HAP-1 (cell line): ENCODE results near the gene M6PR.
A peak's percentile ranks its signal among the peaks of the same experiment; 100 is the strongest.

Experiments
- DNase-seq, 2 experiments: peaks; one replicate each; pipeline ENCODE4 v3.0.0-alpha.2; 2016 to 2020; ENCODE audit warnings: low spot score in 2 of 2
- H3K27me3 ChIP-seq: fragments of 250-450 bp; sonication (Bioruptor Pico); 2 replicates; pipeline ENCODE4 v1.5.1; 2020; ENCODE audit warnings: low read depth, mild to moderate bottlenecking, moderate library complexity
- H3K36me3 ChIP-seq: fragments of 250-450 bp; sonication (Bioruptor Pico); replicated peaks from 2 replicates; pipeline ENCODE4 v1.5.1; 2020; ENCODE audit warnings: mild to moderate bottlenecking
- H3K4me1 ChIP-seq: fragments of 250-450 bp; sonication (Bioruptor Pico); 2 replicates; pipeline ENCODE4 v1.5.1; 2020; ENCODE audit warnings: mild to moderate bottlenecking
- H3K4me3 ChIP-seq: fragments of 250-450 bp; sonication (Bioruptor Pico); 2 replicates; pipeline ENCODE4 v1.5.1; 2020; ENCODE audit warnings: mild to moderate bottlenecking, moderate library complexity
- H3K9me3 ChIP-seq: fragments of 250-450 bp; sonication (Bioruptor Pico); 2 replicates; pipeline ENCODE4 v1.5.1; 2020; ENCODE audit warnings: mild to moderate bottlenecking, moderate library complexity
- in situ Hi-C: fragments of 300-500 bp; cut with MboI; formaldehyde crosslinking; loops from 3 replicates; pipeline ENCODE4 v1.14.3; 2020; ENCODE audit warnings: low sequenced_read_pairs, inconsistent platforms, mixed read lengths

The M6PR gene

GRCh38 chr12:8949342-8950220, at the start of gene M6PR:
Gene M6PR (minus strand): TSS chr12:8949645. CDS start chr12:8946404, 3,241 bp downstream.
- no peaks in the 10 kb centered on the region for H3K27me3 ChIP-seq
- in situ Hi-C loops: no loop called here
- peaks cover 20% of the 10 kb centered on the region for H3K36me3 ChIP-seq
- peaks cover 5% of the 10 kb centered on the region for H3K4me1 ChIP-seq
- H3K4me3 ChIP-seq: peak within 1 kb of the TSS; percentile 75
- DNase-seq: peak; percentile 95 to 97
- no peaks in the 10 kb centered on the region for H3K9me3 ChIP-seq

GRCh38 chr12:8996682-8997405, 47.4 kb upstream of the M6PR start:
- Histone ChIP-seq H3K36me3 (no peaks in the 10 kb centered on the region), H3K9me3 (no peaks in the 10 kb centered on the region), H3K4me1 (no peaks in the 10 kb centered on the region), H3K27me3 (no peaks in the 10 kb centered on the region), H3K4me3 (no peak overlapping the region)
- in situ Hi-C loops: no loop called here
- DNase-seq: no peak

- no peaks in the 10 kb centered on the region for H3K27me3 ChIP-seq
- no peak for DNase-seq
- H3K9me3 ChIP-seq: no peaks in the 10 kb centered on the region
- H3K4me1 ChIP-seq: no peaks in the 10 kb centered on the region
- H3K4me3 ChIP-seq: no peak overlapping the region
- no peaks in the 10 kb centered on the region for H3K36me3 ChIP-seq
- in situ Hi-C loops: no loop called here
Measured at GRCh38 chr12:8995021-8995775, 45.8 kb upstream of the M6PR start.

GRCh38 chr12:8993827-8994226, 44.4 kb upstream of the M6PR start:
- Histone ChIP-seq H3K4me3 (no peak overlapping the region), H3K27me3 (no peaks in the 10 kb centered on the region), H3K9me3 (no peaks in the 10 kb centered on the region), H3K4me1 (no peaks in the 10 kb centered on the region), H3K36me3 (no peaks in the 10 kb centered on the region)
- DNase-seq: no peak
- in situ Hi-C loops: no loop called here

- in situ Hi-C loops: no loop called here
Measured at GRCh38 chr12:8991371-8992345, 42.2 kb upstream of the M6PR start.

GRCh38 chr12:8989413-8989812, 40.0 kb upstream of the M6PR start, which contains the start of gene KLRG1:
Gene KLRG1 (plus strand): TSS chr12:8989546. CDS start chr12:8989636, 90 bp downstream.
- no peak for DNase-seq
- in situ Hi-C loops: no loop called here
- Histone ChIP-seq H3K4me3 (no peak within 1 kb of the TSS), H3K9me3 (no peaks in the 10 kb centered on the region), H3K27me3 (no peaks in the 10 kb centered on the region), H3K36me3 (no peaks in the 10 kb centered on the region), H3K4me1 (no peaks in the 10 kb centered on the region)

More at GRCh38 chr12:8991371-8992345, 42.2 kb upstream of the M6PR start:
- no peak for DNase-seq
- Histone ChIP-seq H3K36me3 (no peaks in the 10 kb centered on the region), H3K27me3 (no peaks in the 10 kb centered on the region), H3K4me1 (no peaks in the 10 kb centered on the region), H3K9me3 (no peaks in the 10 kb centered on the region), H3K4me3 (no peak overlapping the region)

- in situ Hi-C loops: no loop called here
Measured at GRCh38 chr12:8987685-8988084, 38.2 kb upstream of the M6PR start.

GRCh38 chr12:8987163-8987562, 37.7 kb upstream of the M6PR start:
- no peak overlapping the region for H3K4me3 ChIP-seq
- H3K4me1 ChIP-seq: no peaks in the 10 kb centered on the region
- no peaks in the 10 kb centered on the region for H3K27me3 ChIP-seq
- no peaks in the 10 kb centered on the region for H3K9me3 ChIP-seq
- H3K36me3 ChIP-seq: no peaks in the 10 kb centered on the region
- in situ Hi-C loops: no loop called here
- no peak for DNase-seq

More at GRCh38 chr12:8987685-8988084, 38.2 kb upstream of the M6PR start:
- no peaks in the 10 kb centered on the region for H3K27me3 ChIP-seq
- DNase-seq: no peak
- H3K4me3 ChIP-seq: no peak overlapping the region
- H3K9me3 ChIP-seq: no peaks in the 10 kb centered on the region
- H3K4me1 ChIP-seq: no peaks in the 10 kb centered on the region
- H3K36me3 ChIP-seq: no peaks in the 10 kb centered on the region

- DNase-seq: no peak
- Histone ChIP-seq H3K36me3 (no peaks in the 10 kb centered on the region), H3K4me1 (no peaks in the 10 kb centered on the region), H3K9me3 (no peaks in the 10 kb centered on the region), H3K4me3 (no peak overlapping the region), H3K27me3 (no peaks in the 10 kb centered on the region)
- in situ Hi-C loops: no loop called here
Measured at GRCh38 chr12:8985213-8985754, 35.8 kb upstream of the M6PR start.

- no peaks in the 10 kb centered on the region for H3K36me3 ChIP-seq
- in situ Hi-C loops: no loop called here
- H3K27me3 ChIP-seq: no peaks in the 10 kb centered on the region
- no peak overlapping the region for H3K4me3 ChIP-seq
- H3K4me1 ChIP-seq: no peaks in the 10 kb centered on the region
- no peaks in the 10 kb centered on the region for H3K9me3 ChIP-seq
- no peak for DNase-seq
Measured at GRCh38 chr12:8980137-8980536, 30.7 kb upstream of the M6PR start.

- H3K4me3 ChIP-seq: no peak overlapping the region
- H3K36me3 ChIP-seq: no peaks in the 10 kb centered on the region
Measured at GRCh38 chr12:8970432-8970831, 21.0 kb upstream of the M6PR start.

GRCh38 chr12:8969861-8970411, 20.5 kb upstream of the M6PR start:
- in situ Hi-C loops: no loop called here
- H3K27me3 ChIP-seq: no peaks in the 10 kb centered on the region
- DNase-seq: no peak

More at GRCh38 chr12:8970432-8970831, 21.0 kb upstream of the M6PR start:
- in situ Hi-C loops: no loop called here
- peaks cover 8% of the 10 kb centered on the region for H3K4me1 ChIP-seq
- no peak for DNase-seq
- no peaks in the 10 kb centered on the region for H3K9me3 ChIP-seq
- no peaks in the 10 kb centered on the region for H3K27me3 ChIP-seq

More at GRCh38 chr12:8969861-8970411, 20.5 kb upstream of the M6PR start:
- H3K36me3 ChIP-seq: no peaks in the 10 kb centered on the region
- H3K4me3 ChIP-seq: no peak overlapping the region
- H3K9me3 ChIP-seq: no peaks in the 10 kb centered on the region
- H3K4me1 ChIP-seq: peaks cover 8% of the 10 kb centered on the region
